Activated CD8-positive, alpha-beta memory T cell treated with anti-CD3 and anti-CD28 coated beads, Interleukin-2, amount 10 ng/mL, durations not matched to agents 7 days and 5 days (primary cell): ENCODE data around the gene LGALS13. TPM values are rescaled to one million over a fixed set of nuclear protein-coding genes. Genes with fewer than 3 reads are reported as not detected.
"Not testable (repeated sequence)": the region's sequence is repeated elsewhere in the genome, so short reads cannot be mapped to it uniquely, and the experiment has no call there.

Experiments
- ATAC-seq: fragments of 150-1000 bp; cut with Tn5 transposase; one replicate; pipeline ENCODE4 v1.10.0; 2021; ENCODE audit warnings: moderate library complexity
- CTCF ChIA-PET: fragments of 350-600 bp; sonication (Branson Sonifier 250); formaldehyde crosslinking; loops from one replicate; lab custom pipeline; 2021; ENCODE audit warnings: antibody characterized with exemption; lab: Charles Lee
- DNase-seq: peaks from one replicate; pipeline ENCODE4 v3.0.0-alpha.2; 2020
- H3K27ac Mint-ChIP-seq: one replicate; pipeline ENCODE4 v1.8.0; 2021; ENCODE audit warnings: mild to moderate bottlenecking, mixed read lengths
- H3K27me3 Mint-ChIP-seq: one replicate; pipeline ENCODE4 v1.8.0; 2021; ENCODE audit warnings: mixed read lengths
- H3K36me3 Mint-ChIP-seq: one replicate; pipeline ENCODE4 v1.8.0; 2021; ENCODE audit warnings: mild to moderate bottlenecking, mixed read lengths
- H3K4me1 Mint-ChIP-seq: one replicate; pipeline ENCODE4 v1.8.0; 2021; ENCODE audit warnings: mixed read lengths
- H3K4me3 Mint-ChIP-seq: one replicate; pipeline ENCODE4 v1.8.0; 2021; ENCODE audit warnings: mild to moderate bottlenecking, moderate library complexity, mixed read lengths
- H3K9me3 Mint-ChIP-seq: one replicate; pipeline ENCODE4 v1.8.0; 2022; ENCODE audit warnings: low read depth, mixed read lengths
- total RNA-seq, 2 experiments: library from RNA; stranded (reverse); gene quantifications; one replicate each; pipeline ENCODE4 v1.2.3, GENCODE V29; 2021

LGALS13 gene
- total RNA-seq, 2 experiments from 2014 or later = not detected

- peaks cover 2% of the 10 kb centered on the region for H3K4me1 Mint-ChIP-seq
- CTCF ChIA-PET = no interaction called here
- no peak for ATAC-seq
Observed at GRCh38 chr19:39588066-39588465, 14.3 kb upstream of the LGALS13 start.

GRCh38 chr19:39590265-39590664 is 12.1 kb upstream of the LGALS13 start:
- Mint-ChIP-seq H3K36me3 (no peaks in the 10 kb centered on the region), H3K27ac (no peak overlapping the region), H3K4me1 (no peaks in the 10 kb centered on the region), H3K4me3 (no peak overlapping the region), H3K9me3 (no peaks in the 10 kb centered on the region), H3K27me3 (peaks cover 21% of the 10 kb centered on the region)
- ATAC-seq (no peak), DNase-seq (no peak)
- CTCF ChIA-PET = no interaction called here

More at GRCh38 chr19:39588066-39588465, 14.3 kb upstream of the LGALS13 start:
- no peak overlapping the region for H3K27ac Mint-ChIP-seq
- peaks cover 16% of the 10 kb centered on the region for H3K27me3 Mint-ChIP-seq
- H3K36me3 Mint-ChIP-seq = no peaks in the 10 kb centered on the region
- no peak overlapping the region for H3K4me3 Mint-ChIP-seq
- no peaks in the 10 kb centered on the region for H3K9me3 Mint-ChIP-seq
- DNase-seq = no peak

DNA sequence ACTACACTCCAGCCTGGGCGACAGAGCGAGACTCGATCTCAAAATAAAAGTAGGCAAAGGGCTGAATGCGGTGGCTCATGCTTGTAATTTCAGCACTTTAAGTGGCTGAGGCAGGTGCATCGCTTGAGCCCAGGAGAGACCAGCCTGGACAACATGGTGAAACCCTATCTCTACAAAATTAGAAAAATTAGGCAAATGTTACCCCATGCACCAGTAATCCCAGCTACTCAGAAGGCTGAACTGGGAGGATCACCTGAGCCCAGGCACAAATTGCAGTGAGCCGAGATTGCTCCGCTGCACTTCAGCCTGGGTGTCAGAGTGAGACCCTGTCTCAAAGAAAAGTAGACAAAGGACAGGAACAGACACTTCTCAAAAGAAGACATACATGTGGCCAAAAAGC is 9.9 kb upstream of the LGALS13 start:
- H3K36me3 Mint-ChIP-seq = no peaks in the 10 kb centered on the region
- H3K27me3 Mint-ChIP-seq = peaks cover 22% of the 10 kb centered on the region
- H3K4me1 Mint-ChIP-seq = no peaks in the 10 kb centered on the region
- DNase-seq (no peak), ATAC-seq (no peak)
- CTCF ChIA-PET = no interaction called here
- H3K4me3 Mint-ChIP-seq = no peak overlapping the region
- no peaks in the 10 kb centered on the region for H3K9me3 Mint-ChIP-seq
- H3K27ac Mint-ChIP-seq = no peak overlapping the region

DNA sequence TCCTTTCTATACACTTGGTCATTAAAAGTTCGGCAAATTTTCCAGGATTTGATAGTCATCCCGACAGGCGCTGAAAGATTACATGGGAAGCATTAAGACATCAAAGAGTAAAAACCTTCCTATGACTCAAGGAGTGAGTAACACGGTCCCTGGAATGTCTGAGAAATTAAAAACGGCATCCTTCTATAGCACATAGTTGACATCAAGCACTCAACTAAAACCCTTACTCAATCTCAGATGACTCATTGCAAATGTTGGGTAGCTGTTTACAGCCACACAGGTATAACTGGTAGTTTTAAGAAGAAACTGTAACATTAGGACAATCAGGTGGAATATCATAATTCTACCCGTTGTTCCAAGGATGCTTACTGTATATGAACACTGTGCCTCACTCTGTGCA is 6.4 kb upstream of the LGALS13 start:
- H3K36me3 Mint-ChIP-seq = peaks cover 1% of the 10 kb centered on the region
- ATAC-seq (no peak), DNase-seq (no peak)
- no peak overlapping the region for H3K27ac Mint-ChIP-seq
- H3K4me3 Mint-ChIP-seq = no peak overlapping the region
- H3K4me1 Mint-ChIP-seq = no peaks in the 10 kb centered on the region
- H3K27me3 Mint-ChIP-seq = peaks cover 27% of the 10 kb centered on the region
- no peaks in the 10 kb centered on the region for H3K9me3 Mint-ChIP-seq
- CTCF ChIA-PET = no interaction called here

DNA sequence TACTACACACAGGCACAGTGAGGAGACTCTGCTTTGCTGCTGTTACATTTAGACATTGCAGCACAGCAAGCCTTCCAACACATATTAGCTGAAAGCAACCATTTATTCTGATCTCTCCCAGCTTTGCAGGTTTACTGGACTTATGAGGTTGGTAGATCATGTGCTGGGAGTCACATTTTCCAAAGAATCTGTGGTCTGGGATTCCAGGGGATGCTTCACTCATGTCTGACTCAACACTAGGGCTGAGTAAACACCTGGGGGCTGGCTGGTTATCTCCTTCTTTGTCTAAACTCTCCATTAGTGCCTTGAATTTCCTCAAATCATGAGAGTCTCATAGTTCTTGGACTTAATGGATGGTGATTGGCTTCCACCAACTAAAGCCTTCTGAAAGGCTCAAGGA is 5.4 kb upstream of the LGALS13 start:
- H3K36me3 Mint-ChIP-seq = peaks cover 1% of the 10 kb centered on the region
- H3K27me3 Mint-ChIP-seq = peaks cover 33% of the 10 kb centered on the region
- no peak overlapping the region for H3K4me3 Mint-ChIP-seq
- DNase-seq (no peak), ATAC-seq (no peak)
- no peaks in the 10 kb centered on the region for H3K4me1 Mint-ChIP-seq
- H3K27ac Mint-ChIP-seq = no peak overlapping the region
- no peaks in the 10 kb centered on the region for H3K9me3 Mint-ChIP-seq
- CTCF ChIA-PET = interaction anchor here (0.6 kb wide), 1 partner anchor 641 kb away, joined by 3 read pairs; no protein-coding TSS in a partner anchor

- no peaks in the 10 kb centered on the region for H3K4me1 Mint-ChIP-seq
- no peaks in the 10 kb centered on the region for H3K9me3 Mint-ChIP-seq
- peaks cover 27% of the 10 kb centered on the region for H3K27me3 Mint-ChIP-seq
- H3K36me3 Mint-ChIP-seq = peaks cover 1% of the 10 kb centered on the region
- ATAC-seq = no peak
- H3K27ac Mint-ChIP-seq = no peak overlapping the region
- no peak overlapping the region for H3K4me3 Mint-ChIP-seq
- peak; percentile 52 for DNase-seq
- CTCF ChIA-PET = no interaction called here
Observed at GRCh38 chr19:39599116-39599515, 3.2 kb upstream of the LGALS13 start.

DNA sequence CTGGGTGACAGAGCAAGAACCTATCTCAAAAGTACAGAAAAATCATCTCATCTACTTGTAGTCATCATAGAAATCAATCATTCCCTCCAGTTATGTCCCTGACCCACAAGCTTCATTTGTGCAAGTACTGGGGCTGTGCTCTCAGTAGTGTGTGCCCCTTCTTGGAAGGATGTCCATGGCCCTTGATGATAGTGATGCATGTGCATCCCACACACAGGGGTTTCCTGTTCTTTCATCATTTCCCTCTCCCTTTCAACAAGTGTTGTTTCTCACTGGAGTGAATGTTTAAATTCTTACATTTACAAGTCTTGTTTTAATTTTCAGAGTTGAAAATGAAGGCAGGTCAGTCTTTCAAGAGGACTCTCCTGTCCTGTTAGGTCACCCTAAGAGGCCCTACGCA is 1.5 kb downstream of the LGALS13 start:
- no peaks in the 10 kb centered on the region for H3K4me1 Mint-ChIP-seq
- peaks cover 1% of the 10 kb centered on the region for H3K36me3 Mint-ChIP-seq
- CTCF ChIA-PET = no interaction called here
- peaks cover 25% of the 10 kb centered on the region for H3K27me3 Mint-ChIP-seq
- DNase-seq (no peak), ATAC-seq (no peak)
- H3K4me3 Mint-ChIP-seq = no peak overlapping the region
- no peak overlapping the region for H3K27ac Mint-ChIP-seq
- no peaks in the 10 kb centered on the region for H3K9me3 Mint-ChIP-seq

GRCh38 chr19:39607021-39607420 is 4.7 kb downstream of the LGALS13 start:
- Mint-ChIP-seq H3K4me1 (no peaks in the 10 kb centered on the region), H3K9me3 (peaks cover 2% of the 10 kb centered on the region), H3K4me3 (no peak overlapping the region), H3K36me3 (no peaks in the 10 kb centered on the region), H3K27me3 (peaks cover 25% of the 10 kb centered on the region), H3K27ac (no peak overlapping the region)
- no peak for ATAC-seq
- CTCF ChIA-PET = no interaction called here
- no peak for DNase-seq

DNA sequence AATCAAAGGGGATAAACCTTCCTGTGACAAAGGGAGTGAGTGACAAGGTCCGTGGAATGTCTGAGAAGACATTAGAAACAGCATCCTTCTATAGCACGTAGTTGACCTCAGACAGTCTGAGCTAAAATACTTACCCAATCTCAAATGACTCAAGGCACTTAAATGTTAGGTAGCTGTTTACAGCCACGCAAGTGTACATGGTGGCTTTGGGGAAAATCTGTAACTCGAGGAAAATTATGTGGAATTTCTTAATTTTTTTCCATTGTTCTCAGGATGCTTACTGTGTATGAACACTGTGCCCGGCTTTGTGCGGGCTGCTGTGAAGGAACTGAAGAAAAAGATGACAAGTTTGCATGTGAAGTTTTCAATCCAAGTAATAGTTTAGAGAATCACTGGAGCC is 5.2 kb downstream of the LGALS13 start:
- Mint-ChIP-seq H3K27ac (no peak overlapping the region), H3K27me3 (peaks cover 30% of the 10 kb centered on the region), H3K4me3 (no peak overlapping the region), H3K9me3 (peaks cover 5% of the 10 kb centered on the region), H3K36me3 (no peaks in the 10 kb centered on the region), H3K4me1 (no peaks in the 10 kb centered on the region)
- CTCF ChIA-PET = no interaction called here
- no peak for ATAC-seq
- no peak for DNase-seq

GRCh38 chr19:39613597-39613996 is 11.3 kb downstream of the LGALS13 start:
- Mint-ChIP-seq H3K27me3 (peaks cover 37% of the 10 kb centered on the region), H3K4me1 (peaks cover 12% of the 10 kb centered on the region), H3K36me3 (peaks cover 4% of the 10 kb centered on the region), H3K27ac (no peak overlapping the region), H3K9me3 (peaks cover 13% of the 10 kb centered on the region), H3K4me3 (no peak overlapping the region)
- CTCF ChIA-PET = no interaction called here
- ATAC-seq = no peak
- no peak for DNase-seq

GRCh38 chr19:39617745-39618144 is 15.4 kb downstream of the LGALS13 start:
- H3K4me3 Mint-ChIP-seq = no peak overlapping the region
- peak; percentile 60 for ATAC-seq

DNA sequence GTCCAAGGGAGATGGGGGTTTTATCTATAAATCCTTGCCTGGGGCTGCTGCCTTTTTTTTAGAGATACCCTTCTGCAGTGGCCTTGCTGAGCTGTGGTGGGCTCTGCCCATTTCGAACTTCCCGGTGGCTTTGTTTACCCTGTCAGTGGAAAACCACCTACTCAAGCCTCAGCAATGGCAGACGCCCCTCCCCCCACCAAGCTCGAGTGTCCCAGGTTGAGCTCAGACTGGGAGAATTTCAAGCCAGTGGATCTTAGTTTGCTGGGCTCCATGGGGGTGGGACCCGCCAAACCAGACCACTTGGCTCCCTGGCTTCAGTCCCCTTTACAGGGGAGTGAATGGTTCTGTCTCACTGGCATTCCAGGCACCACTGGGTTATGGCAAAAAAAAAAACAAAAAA is 21.6 kb downstream of the LGALS13 start:
- CTCF ChIA-PET = no interaction called here
- H3K27me3 Mint-ChIP-seq = peaks cover 65% of the 10 kb centered on the region
- no peak overlapping the region for H3K4me3 Mint-ChIP-seq
- peaks cover 3% of the 10 kb centered on the region for H3K36me3 Mint-ChIP-seq
- H3K4me1 Mint-ChIP-seq = peaks cover 1% of the 10 kb centered on the region
- DNase-seq = no peak
- H3K27ac Mint-ChIP-seq = no peak overlapping the region
- no peak for ATAC-seq
- H3K9me3 Mint-ChIP-seq = no peaks in the 10 kb centered on the region

More at GRCh38 chr19:39617745-39618144, 15.4 kb downstream of the LGALS13 start:
- H3K36me3 Mint-ChIP-seq = peaks cover 7% of the 10 kb centered on the region
- CTCF ChIA-PET = no interaction called here
- peaks cover 54% of the 10 kb centered on the region for H3K27me3 Mint-ChIP-seq
- peaks cover 7% of the 10 kb centered on the region for H3K9me3 Mint-ChIP-seq
- peaks cover 16% of the 10 kb centered on the region for H3K4me1 Mint-ChIP-seq
- peak overlapping the region; percentile 33 for H3K27ac Mint-ChIP-seq
- peak; percentile 57 for DNase-seq

DNA sequence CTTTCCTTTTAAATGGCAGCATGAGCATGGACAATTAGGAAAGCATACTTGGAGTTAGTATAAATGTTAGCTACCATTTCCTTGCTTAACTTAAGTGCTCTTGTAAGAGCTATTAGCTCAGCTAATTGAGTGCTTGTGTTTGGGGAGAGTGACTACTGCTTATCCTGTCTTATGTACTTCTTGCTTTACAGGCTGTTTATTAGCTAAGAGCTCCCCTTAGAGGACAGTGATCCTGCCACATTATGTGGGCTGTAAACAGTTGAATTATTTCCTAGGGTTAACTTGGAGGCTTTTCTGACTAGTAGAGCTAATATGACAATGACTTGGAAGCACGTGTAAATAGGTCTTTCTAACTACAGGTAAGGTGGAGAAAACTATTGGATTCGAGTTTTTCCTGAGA is 25.3 kb downstream of the LGALS13 start:
- ATAC-seq = not testable (repeated sequence)

GRCh38 chr19:39631178-39631577 is 28.9 kb downstream of the LGALS13 start:
- ATAC-seq (no peak), DNase-seq (no peak)
- Mint-ChIP-seq H3K9me3 (no peaks in the 10 kb centered on the region), H3K27me3 (peaks cover 35% of the 10 kb centered on the region), H3K4me1 (peaks cover 5% of the 10 kb centered on the region), H3K27ac (no peak overlapping the region), H3K4me3 (no peak overlapping the region), H3K36me3 (no peaks in the 10 kb centered on the region)
- CTCF ChIA-PET = no interaction called here

More for the DNA sequence above, 25.3 kb downstream of the LGALS13 start:
- H3K27me3 Mint-ChIP-seq = peaks cover 40% of the 10 kb centered on the region
- H3K36me3 Mint-ChIP-seq, H3K4me3 Mint-ChIP-seq, H3K4me1 Mint-ChIP-seq, H3K27ac Mint-ChIP-seq, DNase-seq, CTCF ChIA-PET, H3K9me3 Mint-ChIP-seq: not testable (repeated sequence)

- no peak overlapping the region for H3K4me3 Mint-ChIP-seq
- H3K9me3 Mint-ChIP-seq = no peaks in the 10 kb centered on the region
- CTCF ChIA-PET = no interaction called here
- no peak overlapping the region for H3K27ac Mint-ChIP-seq
- H3K4me1 Mint-ChIP-seq = peaks cover 5% of the 10 kb centered on the region
- peaks cover 35% of the 10 kb centered on the region for H3K27me3 Mint-ChIP-seq
- DNase-seq (no peak), ATAC-seq (no peak)
- no peaks in the 10 kb centered on the region for H3K36me3 Mint-ChIP-seq
Observed at GRCh38 chr19:39631626-39632025, 29.3 kb downstream of the LGALS13 start.
